Mucosa of descending colon (tissue), 3 donors: ENCODE measurements around the gene RPL35. TPM values are rescaled to one million over a fixed set of nuclear protein-coding genes. Genes with fewer than 3 reads are reported as not detected.

Experiments
- ATAC-seq: fragments of 200-7000 bp; cut with Tn5 transposase; one replicate; pipeline ENCODE4 v1.9.1; 2020; ENCODE audit warnings: mild to moderate bottlenecking, moderate library complexity
- DNase-seq, 3 donors: peaks; one replicate each; pipeline ENCODE4 v3.0.0-alpha.2; 2020
- H3K36me3 ChIP-seq: fragments of 200-600 bp; one replicate; pipeline ENCODE4 v1.8.0; 2021; ENCODE audit warnings: low read depth, mild to moderate bottlenecking
- H3K4me1 ChIP-seq: fragments of 200-600 bp; one replicate; pipeline ENCODE4 v1.8.0; 2021; ENCODE audit warnings: low read depth, mild to moderate bottlenecking
- H3K4me3 ChIP-seq: fragments of 200-600 bp; one replicate; pipeline ENCODE4 v1.8.0; 2021; ENCODE audit warnings: mild to moderate bottlenecking
- H3K9me3 ChIP-seq: fragments of 200-600 bp; one replicate; pipeline ENCODE4 v1.8.0; 2021; ENCODE audit warnings: mild to moderate bottlenecking
- intact Hi-C, 2 donors: fragments of 100-400 bp; cut with DNase I in 1 of 2; cut with micrococcal nuclease in 1 of 2; formaldehyde crosslinking; loops; one replicate each; pipeline versions ENCODE4 v1.11.0 to v1.11.1; 2022; cut with DNase I, micrococcal nuclease
- long read RNA-seq, 2 donors: library from polyadenylated mRNA; unstranded; transcript quantifications; one replicate each; pipeline ENCODE4 v2.0.0, GENCODE V29; 2019 to 2021
- total RNA-seq, 3 donors: library from RNA; stranded (reverse); fragmentation: NEBNext Ultra II Directional in 2 of 3; extraction: Animal tissue kit (Norgen Biotek cat#: 25700) in 2 of 3; gene quantifications; one replicate each; pipeline versions ENCODE4 v1.2.1 to v1.2.4, GENCODE V29; 2021 to 2023
- TF ChIP-seq, protein P1 (sequence below): fragments of 200-600 bp; IDR thresholded peaks from one replicate; pipeline ENCODE4 v1.8.0; 2022; ENCODE audit warnings: antibody characterized with exemption, mild to moderate bottlenecking
- donor health status: DM: no; HTN: no; CAD: no; lungs with moderate emphysema.
- donor health status: DM: no; HTN: no; CAD: no.
- donor health status: DM: no; HTN: yes; CAD: no.

RPL35 gene
- total RNA-seq = 100 to 1,000 TPM; 676 to 897 (median 838) TPM
- long read RNA-seq, donor 1, transcript RPL35-201 (4 exons, 455 nt) = major isoform, 379 of 391 reads
- long read RNA-seq, donor 1, transcript RPL35-203 (3 exons, 785 nt) = minor isoform, 5 of 391 reads
- long read RNA-seq, donor 1, partial matches to known transcripts = 3 of 391 reads
- long read RNA-seq, donor 1, other reads (novel, unspliced or antisense) = 3 of 391 reads
- long read RNA-seq, donor 2, transcript RPL35-203 (3 exons, 785 nt) = minor isoform, 45 of 393 reads
- long read RNA-seq, donor 2, transcript RPL35-201 (4 exons, 455 nt) = major isoform, 343 of 393 reads
- long read RNA-seq, donor 2, partial matches to known transcripts = 0 of 393 reads
- long read RNA-seq, donor 2, other reads (novel, unspliced or antisense) = 4 of 393 reads

- TF ChIP-seq, protein P1, sequence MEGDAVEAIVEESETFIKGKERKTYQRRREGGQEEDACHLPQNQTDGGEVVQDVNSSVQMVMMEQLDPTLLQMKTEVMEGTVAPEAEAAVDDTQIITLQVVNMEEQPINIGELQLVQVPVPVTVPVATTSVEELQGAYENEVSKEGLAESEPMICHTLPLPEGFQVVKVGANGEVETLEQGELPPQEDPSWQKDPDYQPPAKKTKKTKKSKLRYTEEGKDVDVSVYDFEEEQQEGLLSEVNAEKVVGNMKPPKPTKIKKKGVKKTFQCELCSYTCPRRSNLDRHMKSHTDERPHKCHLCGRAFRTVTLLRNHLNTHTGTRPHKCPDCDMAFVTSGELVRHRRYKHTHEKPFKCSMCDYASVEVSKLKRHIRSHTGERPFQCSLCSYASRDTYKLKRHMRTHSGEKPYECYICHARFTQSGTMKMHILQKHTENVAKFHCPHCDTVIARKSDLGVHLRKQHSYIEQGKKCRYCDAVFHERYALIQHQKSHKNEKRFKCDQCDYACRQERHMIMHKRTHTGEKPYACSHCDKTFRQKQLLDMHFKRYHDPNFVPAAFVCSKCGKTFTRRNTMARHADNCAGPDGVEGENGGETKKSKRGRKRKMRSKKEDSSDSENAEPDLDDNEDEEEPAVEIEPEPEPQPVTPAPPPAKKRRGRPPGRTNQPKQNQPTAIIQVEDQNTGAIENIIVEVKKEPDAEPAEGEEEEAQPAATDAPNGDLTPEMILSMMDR = no peak
- DNase-seq (peak; percentile 96 to 97 (median 97)), ATAC-seq (peak; percentile 99)
- Histone ChIP-seq H3K4me3 (peak within 1 kb of the TSS; percentile 77), H3K36me3 (peaks cover 21% of the 10 kb centered on the region), H3K4me1 (peaks cover 16% of the 10 kb centered on the region), H3K9me3 (no peaks in the 10 kb centered on the region)
- intact Hi-C loops = no loop called here
Observed at GRCh38 chr9:124861342-124862229, at the start of gene RPL35, which contains the start of gene ARPC5L. Gene RPL35 (minus strand): TSS chr9:124861957. CDS start chr9:124861912, 45 bp downstream. Gene ARPC5L (plus strand): TSS chr9:124862130. CDS start chr9:124869291, 7,161 bp downstream.

- H3K4me3 ChIP-seq = no peak overlapping the region
- H3K4me1 ChIP-seq = no peaks in the 10 kb centered on the region
- TF ChIP-seq, protein P1 = no peak
- no peak for DNase-seq
- no peaks in the 10 kb centered on the region for H3K9me3 ChIP-seq
- no peaks in the 10 kb centered on the region for H3K36me3 ChIP-seq
- intact Hi-C loops = no loop called here
- ATAC-seq = no peak
Observed at GRCh38 chr9:124908098-124908497, 46.3 kb upstream of the RPL35 start.

DNA sequence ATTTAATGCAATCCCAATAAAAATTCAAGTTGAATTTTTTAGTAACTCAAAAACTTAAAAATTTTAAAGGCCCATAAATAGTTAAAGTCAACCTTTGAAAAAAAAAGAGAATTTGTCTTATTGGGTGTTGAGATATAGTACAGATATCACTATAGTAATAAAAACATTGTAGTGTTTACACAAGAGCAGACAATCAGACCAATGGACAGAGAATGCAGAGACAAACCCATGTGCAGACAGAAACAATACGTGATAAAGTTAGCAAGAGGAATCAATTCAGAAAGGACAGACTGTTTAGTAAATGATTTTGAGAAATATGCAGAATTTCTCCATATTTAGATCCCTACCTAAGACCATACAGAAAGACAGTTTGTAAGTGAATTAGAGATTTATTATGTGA, 45.2 kb upstream of the RPL35 start:
- intact Hi-C loops = no loop called here

DNA sequence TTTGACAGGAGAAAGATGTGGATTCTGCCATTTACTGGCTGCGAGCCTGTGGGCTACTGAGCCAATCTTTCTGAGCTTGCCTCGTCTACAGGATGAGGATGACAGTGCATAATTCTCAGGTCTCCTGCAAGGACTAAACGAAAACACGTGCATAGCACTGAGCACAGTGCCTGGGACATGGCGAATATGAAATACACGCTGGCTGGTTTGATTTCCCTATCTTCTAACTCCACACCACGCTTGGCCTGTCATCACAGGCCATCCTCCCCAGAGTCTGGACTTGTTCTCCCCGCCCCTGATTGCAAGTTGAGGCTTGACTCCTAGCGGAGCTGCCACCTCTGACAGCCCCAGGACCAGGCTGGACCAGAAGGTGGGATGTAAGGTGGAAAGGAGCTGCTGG, 38.1 kb upstream of the RPL35 start:
- Histone ChIP-seq H3K4me3 (no peak overlapping the region), H3K36me3 (no peaks in the 10 kb centered on the region), H3K9me3 (no peaks in the 10 kb centered on the region), H3K4me1 (no peaks in the 10 kb centered on the region)
- intact Hi-C loops = no loop called here
- DNase-seq = no peak
- no peak for ATAC-seq
- TF ChIP-seq, protein P1 = no peak

More for the DNA sequence above, 45.2 kb upstream of the RPL35 start:
- Histone ChIP-seq H3K36me3 (no peaks in the 10 kb centered on the region), H3K4me3 (no peak overlapping the region), H3K9me3 (no peaks in the 10 kb centered on the region), H3K4me1 (no peaks in the 10 kb centered on the region)
- TF ChIP-seq, protein P1 = no peak
- DNase-seq (no peak), ATAC-seq (peak; percentile 64)

DNA sequence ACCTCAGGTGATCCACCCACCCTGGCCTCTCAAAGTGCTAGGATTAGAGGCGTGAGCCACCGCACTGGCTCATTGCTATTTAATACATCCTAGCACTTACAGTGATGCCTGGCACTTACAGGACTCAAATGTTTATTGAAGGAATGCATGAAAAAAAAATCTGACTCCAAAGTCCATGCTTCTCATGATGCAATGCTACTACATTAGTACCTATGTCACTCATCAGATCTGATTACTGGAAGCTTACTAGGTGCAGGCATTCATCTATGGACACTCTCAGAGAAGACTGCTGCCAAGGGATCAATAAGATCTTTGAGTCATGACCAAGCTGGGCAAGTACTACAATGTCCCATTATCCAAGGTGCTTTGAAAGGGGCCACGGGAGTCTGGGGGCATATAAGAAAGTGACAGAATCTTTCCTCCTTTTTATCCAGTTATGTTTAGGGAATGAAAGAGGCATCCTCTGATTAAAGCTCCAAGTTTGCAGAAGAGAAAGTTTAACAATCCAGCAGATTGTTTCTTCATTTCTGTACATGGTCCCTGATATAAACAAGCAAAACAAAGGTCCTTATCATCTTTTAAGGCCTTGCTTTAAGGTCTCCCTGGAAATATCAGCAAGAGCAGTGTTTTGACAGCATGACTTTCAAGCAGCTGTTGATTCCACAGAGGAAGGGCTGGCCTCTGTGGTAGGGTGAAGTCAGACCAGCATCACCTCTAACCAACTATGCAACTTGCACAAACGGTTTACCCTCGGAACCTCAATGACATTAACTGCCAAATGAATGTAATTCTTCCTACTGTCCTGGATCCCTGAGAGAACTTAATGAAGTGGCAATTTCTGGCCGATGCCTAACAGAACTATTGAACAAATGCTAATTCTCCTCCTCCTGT, 36.1 kb upstream of the RPL35 start:
- no peak for DNase-seq
- intact Hi-C loops = no loop called here
- Histone ChIP-seq H3K4me3 (no peak overlapping the region), H3K36me3 (no peaks in the 10 kb centered on the region), H3K4me1 (no peaks in the 10 kb centered on the region), H3K9me3 (no peaks in the 10 kb centered on the region)
- no peak for ATAC-seq
- TF ChIP-seq, protein P1 = no peak
